ENCODE measurements around the gene ANO2.

DNA sequence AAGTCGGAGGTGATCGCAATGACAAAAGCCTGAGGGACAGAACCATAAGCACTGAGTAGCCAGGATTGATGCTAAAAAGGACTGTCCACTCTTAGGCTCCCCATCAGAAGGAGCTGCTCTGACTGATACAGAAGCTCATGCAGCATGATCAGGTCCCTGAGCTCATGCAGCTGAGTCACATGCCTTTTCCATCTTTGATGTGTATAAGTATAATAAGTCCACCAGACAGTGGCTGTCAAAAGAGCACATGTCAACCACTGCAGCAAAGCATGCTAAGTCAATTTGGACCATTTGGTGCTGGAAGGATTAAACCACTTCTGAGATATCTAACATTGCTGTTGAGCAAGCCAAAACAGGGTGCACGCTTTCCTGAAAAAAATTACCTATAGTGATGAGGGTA, 369.1 kb downstream of the ANO2 start:
- TF ChIP-seq, protein P1, sequence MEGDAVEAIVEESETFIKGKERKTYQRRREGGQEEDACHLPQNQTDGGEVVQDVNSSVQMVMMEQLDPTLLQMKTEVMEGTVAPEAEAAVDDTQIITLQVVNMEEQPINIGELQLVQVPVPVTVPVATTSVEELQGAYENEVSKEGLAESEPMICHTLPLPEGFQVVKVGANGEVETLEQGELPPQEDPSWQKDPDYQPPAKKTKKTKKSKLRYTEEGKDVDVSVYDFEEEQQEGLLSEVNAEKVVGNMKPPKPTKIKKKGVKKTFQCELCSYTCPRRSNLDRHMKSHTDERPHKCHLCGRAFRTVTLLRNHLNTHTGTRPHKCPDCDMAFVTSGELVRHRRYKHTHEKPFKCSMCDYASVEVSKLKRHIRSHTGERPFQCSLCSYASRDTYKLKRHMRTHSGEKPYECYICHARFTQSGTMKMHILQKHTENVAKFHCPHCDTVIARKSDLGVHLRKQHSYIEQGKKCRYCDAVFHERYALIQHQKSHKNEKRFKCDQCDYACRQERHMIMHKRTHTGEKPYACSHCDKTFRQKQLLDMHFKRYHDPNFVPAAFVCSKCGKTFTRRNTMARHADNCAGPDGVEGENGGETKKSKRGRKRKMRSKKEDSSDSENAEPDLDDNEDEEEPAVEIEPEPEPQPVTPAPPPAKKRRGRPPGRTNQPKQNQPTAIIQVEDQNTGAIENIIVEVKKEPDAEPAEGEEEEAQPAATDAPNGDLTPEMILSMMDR (IDR thresholded peaks at IDR 0.05) = no peak
- TF ChIP-seq POLR2A (IDR thresholded peaks at IDR 0.05) = no peak

Data from uterus (tissue), 2 donors.